ENCODE measurements around the gene ACTR3C.

The ACTR3C gene

DNA sequence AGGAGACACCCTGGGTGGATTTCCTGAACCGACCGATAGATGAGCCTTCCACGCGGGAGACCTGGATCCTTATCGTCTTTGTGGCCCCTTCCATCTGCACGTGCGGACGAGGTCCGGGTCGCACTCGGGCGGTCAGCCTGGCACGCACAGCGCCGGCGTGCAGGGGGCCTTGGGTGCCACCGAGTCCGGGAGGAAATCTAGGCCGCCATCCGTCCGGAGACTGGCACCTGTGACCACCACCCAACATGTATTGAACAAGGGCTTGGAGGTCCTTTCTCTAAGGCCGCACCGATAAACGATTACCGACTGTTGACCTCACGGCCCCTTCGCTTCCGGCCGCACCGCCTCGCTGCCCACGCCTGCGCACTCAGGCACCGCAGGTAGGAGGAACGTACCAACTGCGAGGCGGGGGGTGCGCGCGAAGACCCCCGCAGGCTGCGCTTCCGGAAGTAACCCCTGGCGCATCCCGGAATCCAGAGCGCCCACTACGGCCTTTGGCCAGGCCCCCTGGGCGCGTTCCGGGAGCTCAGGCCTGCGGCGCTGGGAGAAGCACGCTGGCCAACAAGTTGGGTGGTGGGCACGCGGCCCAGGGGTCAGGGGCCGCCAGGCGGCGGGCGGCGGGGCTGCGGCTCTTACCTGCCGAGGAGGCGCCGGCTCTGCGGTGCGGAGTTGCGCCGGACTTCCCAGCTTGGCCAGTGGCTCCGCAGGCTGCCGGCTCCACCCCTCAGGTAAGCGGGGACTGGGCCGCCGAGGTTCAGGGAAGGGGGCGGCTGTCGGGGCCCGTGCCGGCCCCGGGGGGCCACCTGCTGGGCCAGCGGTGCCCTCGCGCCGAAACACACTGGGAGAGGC lies at the start of gene ACTR3C, which contains the start of gene LRRC61:
ACTR3C (minus strand) TSS at position 713 of the 849 bp plus-strand sequence. CDS start 28,249 bp downstream, outside the sequence.
LRRC61 (plus strand) TSS at position 523 of the 849 bp plus-strand sequence. CDS start 13,507 bp downstream, outside the sequence.
- peak; percentile 83 for DNase-seq

DNA sequence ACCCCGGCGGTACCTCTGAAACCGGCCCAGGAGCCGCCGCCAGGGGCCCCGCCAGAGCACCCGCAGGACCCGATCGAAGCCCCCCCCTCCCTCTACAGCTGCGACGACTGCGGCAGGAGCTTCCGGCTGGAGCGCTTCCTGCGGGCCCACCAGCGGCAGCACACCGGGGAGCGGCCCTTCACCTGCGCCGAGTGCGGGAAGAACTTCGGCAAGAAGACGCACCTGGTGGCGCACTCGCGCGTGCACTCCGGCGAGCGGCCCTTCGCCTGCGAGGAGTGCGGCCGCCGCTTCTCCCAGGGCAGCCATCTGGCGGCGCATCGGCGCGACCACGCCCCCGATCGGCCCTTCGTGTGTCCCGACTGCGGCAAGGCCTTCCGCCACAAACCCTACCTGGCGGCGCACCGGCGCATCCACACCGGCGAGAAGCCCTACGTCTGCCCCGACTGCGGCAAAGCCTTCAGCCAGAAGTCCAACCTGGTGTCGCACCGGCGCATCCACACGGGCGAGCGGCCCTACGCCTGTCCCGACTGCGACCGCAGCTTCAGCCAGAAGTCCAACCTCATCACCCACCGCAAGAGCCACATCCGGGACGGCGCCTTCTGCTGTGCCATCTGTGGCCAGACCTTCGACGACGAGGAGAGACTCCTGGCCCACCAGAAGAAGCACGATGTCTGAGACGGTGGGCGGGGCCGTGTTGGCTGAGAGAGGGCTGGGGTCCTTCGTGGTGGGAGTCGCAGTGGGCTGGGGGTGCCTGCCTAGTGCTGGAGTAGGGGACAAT lies 49.1 kb upstream of the ACTR3C start:
- DNase-seq = no peak

DNA sequence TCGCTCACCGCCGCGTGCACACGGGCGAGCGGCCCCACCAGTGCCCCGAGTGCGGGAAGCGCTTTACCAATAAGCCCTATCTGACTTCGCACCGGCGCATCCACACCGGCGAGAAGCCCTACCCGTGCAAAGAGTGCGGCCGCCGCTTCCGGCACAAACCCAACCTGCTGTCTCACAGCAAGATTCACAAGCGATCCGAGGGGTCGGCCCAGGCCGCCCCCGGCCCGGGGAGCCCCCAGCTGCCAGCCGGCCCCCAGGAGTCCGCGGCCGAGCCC lies 48.6 kb upstream of the ACTR3C start:
- DNase-seq = no peak

DNA sequence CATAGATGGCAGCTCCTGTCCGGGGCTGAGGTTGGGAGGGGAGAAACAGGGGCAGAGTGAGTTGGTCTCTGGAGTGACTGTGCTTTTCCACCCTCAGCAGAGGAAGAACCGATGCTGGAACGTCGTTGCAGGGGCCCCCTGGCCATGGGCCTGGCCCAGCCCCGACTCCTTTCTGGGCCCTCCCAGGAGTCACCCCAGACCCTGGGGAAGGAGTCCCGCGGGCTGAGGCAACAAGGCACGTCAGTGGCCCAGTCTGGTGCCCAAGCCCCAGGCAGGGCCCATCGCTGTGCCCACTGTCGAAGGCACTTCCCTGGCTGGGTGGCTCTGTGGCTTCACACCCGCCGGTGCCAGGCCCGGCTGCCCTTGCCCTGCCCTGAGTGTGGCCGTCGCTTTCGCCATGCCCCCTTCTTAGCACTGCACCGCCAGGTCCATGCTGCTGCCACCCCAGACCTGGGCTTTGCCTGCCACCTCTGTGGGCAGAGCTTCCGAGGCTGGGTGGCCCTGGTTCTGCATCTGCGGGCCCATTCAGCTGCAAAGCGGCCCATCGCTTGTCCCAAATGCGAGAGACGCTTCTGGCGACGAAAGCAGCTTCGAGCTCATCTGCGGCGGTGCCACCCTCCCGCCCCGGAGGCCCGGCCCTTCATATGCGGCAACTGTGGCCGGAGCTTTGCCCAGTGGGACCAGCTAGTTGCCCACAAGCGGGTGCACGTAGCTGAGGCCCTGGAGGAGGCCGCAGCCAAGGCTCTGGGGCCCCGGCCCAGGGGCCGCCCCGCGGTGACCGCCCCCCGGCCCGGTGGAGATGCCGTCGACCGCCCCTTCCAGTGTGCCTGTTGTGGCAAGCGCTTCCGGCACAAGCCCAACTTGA lies 48.0 kb upstream of the ACTR3C start:
- no peak for DNase-seq

DNA sequence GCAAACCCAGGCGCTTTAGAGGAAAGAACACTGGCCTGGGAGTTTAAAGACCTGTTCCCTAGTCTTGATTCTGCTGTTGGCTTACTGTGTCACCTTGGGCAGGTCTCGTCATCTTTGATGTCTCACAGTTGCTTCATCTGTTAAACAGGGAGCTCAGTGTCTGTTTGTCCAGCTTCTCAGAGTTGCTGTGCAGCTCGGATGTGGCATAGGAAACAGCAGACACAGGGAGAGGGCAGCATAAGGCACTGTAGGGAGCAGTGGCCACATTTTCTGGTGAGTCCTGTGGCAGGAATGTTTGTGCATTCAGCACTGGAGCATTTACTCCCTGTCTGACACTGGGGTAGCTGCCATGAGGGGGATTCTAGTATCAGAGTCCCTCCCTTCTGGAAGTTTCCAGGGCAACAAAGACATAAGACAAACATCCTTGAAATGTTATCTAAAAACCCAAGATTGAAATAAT lies 47.3 kb upstream of the ACTR3C start:
- DNase-seq = no peak

DNA sequence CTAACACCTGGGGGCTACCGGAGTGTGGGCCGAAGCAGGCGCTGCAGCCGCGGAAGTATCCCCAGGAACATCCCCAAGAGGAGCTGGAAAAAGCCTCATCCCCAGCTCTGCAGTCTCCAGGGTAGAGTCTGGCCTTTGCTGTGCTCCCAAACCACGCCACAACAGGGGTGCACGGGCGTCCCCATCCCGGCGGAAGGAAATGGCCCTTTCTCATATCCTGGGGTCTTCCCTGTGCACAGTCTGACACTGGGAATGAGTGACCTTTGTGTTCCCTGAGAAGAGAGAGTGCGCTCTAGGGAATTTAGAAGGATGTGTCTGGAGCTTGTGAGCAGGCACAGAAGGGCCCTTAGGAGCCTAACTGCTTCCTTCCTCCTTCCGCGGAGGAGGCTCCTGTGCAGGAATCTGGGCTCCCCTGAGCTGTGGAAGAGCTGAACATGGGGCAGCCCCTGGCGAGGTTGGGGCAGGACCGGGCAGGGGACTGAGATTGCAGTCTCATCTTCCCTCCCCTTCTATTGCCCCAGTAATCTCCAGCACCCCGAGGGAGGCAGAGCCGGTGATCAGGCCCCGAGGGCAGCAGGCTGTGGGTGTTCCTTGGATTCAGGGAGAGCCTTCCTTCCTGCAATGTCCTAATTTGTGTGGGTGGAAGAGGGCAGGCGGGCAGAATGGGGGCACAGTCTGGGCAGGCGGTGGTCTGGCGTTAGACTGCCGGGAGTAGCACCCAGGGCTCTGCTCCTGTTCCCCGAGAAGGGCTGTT lies 46.6 kb upstream of the ACTR3C start:
- DNase-seq = no peak

DNA sequence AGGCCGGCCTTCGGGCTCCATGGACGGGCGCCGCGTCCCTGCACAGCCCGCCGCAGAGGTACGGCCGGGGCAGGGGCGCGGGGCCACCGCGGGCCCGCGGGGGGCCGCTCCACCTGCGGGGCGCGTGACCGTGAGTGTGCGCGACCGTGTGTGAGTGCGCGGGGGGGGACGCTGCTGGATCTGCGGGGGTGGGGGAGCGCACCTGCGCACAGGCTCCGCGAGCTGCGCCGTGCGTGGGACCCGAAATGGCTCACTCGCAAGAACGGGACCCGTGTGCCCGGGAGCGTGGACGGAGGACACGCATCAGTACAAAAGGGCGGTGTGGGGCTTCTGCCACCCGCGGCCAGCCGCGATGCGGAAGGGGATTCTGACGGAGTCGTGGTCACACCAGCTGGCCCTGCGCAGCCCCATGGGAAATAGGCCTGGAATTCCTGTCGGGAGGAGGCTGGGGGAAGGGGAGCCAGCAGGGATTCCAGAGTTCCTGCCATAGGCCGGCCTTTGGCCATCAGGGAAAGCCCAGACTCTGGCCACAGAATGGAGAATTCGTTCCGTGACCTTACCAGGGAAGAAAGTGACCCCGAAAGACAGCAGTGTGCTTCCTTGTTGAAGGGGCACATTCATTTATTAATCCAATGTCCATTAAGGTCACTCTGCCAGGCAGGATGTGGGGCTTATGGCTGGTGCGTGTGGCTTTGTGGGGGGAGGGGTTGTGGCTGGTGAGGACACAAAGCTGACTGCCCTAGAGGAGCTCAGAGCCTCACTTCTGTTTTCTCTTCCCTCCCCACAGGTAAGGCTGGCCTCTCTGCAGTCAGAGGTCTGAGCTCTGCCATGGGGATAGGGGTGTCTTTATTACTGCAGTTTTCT lies 45.8 kb upstream of the ACTR3C start:
- DNase-seq = peak; percentile 50

DNA sequence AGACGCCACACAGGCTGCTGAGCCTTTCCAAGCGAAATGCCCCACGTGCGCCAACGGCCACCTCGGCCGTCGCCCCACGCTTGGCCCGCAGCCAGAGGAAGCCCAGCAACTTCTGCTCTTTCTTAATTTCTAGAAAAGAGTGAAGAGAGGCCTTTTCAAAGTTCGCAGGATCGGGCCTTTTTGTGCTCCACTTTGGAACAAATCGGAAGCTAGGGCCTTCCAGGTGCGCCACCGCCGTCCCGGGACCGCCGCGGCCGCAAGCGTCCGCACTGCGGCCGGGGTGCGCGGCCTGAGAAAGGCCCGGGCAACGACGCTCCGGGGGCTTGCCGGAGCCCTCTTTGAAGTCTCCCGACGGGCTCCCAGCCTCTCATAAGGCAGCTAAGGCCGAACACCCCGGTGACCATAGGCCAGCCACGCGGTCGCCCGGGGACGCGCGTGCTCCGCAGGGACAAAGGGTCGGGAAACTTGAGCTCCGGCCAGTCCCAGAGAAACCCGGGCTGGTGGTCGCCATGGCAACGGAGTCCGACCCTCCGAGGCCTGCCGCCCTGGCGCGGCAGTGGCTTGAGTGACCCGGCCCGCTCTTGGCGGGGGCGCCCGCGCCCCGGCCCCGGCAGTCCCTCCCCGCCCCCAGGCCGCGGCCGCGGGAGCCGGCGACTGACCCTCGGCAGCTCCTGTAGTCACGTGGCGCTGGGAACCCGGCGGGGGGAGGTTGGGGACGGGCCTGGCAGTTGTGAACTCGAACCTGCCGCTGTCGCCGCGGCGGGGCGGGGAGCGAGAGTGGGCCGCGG lies 44.9 kb upstream of the ACTR3C start, which contains the start of gene REPIN1:
REPIN1 (plus strand) TSS at position 727 of the 788 bp plus-strand sequence. CDS start 890 bp downstream, outside the sequence.
- DNase-seq = peak; percentile 89

DNA sequence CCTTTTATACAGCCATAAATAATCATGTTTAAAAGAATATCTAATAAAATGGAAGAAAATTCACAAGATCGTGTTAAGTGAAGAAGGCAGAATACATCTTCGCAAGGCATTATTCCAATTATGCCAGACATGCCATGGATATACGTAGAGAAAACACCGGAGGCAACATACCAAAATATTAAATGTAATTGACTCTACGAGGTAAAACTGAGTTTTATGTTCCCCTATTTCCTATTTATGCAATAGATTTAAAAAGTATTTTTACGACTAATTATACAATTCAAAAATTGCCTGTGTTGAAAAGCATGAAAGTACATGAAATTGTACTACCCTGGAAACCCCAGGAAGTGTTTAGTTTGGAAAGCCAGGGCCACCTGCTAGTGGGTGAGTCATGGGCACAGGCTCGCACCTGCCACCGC lies 44.3 kb upstream of the ACTR3C start:
- DNase-seq = no peak

DNA sequence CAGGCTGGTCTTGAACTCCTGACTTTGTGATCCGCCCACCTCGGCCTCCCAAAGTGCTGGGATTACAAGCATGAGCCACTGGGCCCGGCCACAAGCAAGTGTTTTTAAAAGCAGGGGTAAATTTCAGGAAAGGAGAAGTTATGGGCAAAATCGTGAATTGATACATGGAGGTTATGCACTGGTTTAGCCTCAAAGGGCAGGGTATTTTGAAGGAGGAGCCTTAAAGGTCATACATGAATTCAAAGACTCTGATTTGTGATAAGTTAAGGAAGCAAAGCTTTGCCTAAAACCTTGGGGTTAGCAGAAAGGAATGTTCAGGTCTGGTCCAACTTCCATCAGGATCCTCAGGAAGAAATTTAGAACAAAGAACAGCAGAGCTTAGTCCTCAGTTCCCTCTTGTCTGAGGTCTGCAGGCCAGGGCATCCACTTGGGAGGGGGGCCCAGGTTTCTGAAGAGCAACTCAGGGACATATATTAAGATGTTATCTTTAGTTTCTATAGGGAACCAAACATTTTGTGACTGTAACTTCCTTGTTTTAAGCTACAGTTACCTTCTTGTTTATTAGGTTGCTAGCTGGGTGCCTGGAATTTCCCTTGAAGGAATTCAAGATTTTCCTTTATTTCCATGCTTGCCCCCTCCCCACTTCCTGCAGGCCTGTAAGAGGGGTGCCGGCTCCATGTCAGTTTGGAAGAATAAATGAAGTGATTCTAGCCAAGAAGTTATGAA lies 42.5 kb upstream of the ACTR3C start:
- no peak for DNase-seq

DNA sequence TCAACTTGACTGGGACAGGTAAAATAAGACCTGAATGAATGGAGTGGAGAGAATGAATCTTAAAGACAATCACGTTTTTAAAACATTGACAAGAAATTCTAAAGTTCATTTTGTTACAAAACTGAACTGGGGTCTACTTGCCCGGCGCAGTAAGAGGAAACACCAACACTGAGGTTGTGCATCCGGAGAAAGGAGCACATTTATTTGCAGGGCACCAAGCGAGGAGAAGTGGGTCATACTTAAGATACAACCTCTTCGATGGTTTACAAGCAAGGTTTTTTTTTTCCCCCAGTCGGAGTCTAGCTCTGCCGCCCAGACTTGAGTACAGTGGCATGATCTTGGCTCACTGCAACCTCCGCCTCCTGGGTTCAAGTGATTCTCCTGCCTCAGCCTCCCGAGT lies 41.8 kb upstream of the ACTR3C start:
- DNase-seq = no peak

DNA sequence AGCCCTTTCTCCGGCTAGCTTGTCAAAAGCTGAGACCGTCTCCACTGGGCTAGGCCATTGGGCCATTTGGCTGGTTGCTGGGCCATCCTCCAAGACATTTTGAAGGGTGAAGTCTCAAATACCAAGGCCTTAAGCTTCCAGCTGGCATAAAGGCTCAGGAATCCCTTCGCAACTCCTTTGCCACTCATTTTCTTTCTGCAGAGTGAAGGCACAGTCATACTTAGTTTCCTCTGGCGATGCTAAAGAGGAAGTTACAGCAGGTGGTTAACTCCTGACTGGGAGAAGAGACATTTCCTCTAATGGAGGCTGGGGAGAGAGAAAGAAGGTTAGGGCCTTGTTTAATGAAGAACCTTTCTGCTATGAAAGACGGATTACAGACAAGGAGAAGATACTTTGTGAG lies 40.5 kb upstream of the ACTR3C start:
- DNase-seq = no peak

DNA sequence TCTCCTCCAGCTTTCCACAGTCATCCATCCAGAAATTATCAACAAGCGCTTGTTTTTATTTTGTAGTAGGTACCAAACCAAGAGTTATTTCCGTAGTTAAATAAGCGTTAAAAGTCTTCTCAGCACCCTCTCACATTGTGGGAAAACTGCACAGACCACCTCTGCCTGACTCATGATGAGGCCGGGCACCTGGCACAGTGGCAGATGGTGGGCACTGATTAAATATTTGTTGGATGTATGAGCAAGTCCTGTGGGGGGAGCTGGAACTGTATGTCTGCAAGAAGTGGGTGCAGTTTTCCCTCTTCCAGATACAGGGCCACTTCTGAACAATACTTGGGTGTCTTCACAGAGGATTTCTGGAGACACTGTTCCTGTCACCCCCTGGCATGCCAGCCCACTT lies 40.0 kb upstream of the ACTR3C start:
- no peak for DNase-seq

DNA sequence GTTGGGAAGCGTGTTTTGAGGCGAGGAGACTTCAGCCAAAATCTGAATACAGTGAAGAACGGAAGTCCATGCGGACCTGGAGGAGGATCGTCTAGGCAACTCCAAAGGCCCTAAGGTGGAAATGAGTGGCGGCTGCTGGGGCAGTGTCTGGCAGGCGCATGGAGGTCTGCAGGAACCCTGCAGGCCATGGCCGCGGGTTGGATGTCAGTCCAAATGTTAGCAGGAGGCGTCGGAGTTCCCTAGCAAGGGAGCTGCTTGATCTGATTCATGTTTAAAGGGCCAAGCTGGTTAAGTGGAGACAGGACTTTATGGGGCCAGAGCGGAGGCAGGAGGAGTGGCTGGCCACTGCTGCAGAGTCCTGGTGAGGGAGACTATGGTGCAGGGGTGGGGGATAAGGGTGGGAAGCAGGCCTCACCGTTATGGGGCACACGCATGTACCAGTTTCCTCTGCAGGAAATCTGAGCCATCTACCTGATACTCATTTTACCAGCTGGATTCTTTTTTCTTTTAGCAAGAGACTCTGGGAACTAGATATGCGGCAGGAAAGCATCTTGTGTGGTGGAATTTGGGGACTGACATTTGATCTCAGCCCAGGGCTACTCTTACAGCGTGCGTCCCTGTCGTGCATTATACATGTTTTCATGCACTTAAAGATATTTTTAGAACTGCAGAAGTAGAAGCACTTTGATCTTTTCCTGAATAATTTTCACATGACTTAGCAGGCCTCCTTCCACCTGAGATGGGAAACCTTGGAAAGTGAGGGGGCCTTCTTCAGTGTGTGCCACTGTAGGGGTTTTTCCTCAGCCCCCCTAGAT lies 38.7 kb upstream of the ACTR3C start:
- no peak for DNase-seq

DNA sequence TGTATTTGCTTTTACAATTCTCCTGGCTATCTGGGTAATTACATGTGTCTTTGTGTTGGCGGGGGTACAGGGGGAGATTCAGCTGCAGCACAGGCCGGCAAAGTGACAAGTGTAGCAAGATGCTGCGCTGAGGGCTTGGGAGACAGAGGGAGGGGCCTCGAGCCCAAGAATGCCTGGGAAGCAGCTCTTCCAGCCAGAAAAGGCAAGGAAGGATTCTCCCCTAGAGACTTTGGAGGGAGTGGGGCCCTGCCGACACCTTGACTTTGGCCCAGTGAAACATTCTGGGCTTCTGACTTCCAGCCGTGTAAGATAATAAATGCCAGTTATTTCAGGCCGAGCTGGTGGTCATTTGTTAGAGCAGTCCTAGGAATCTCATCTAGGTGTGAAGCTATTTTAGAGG lies 38.1 kb upstream of the ACTR3C start:
- no peak for DNase-seq

DNA sequence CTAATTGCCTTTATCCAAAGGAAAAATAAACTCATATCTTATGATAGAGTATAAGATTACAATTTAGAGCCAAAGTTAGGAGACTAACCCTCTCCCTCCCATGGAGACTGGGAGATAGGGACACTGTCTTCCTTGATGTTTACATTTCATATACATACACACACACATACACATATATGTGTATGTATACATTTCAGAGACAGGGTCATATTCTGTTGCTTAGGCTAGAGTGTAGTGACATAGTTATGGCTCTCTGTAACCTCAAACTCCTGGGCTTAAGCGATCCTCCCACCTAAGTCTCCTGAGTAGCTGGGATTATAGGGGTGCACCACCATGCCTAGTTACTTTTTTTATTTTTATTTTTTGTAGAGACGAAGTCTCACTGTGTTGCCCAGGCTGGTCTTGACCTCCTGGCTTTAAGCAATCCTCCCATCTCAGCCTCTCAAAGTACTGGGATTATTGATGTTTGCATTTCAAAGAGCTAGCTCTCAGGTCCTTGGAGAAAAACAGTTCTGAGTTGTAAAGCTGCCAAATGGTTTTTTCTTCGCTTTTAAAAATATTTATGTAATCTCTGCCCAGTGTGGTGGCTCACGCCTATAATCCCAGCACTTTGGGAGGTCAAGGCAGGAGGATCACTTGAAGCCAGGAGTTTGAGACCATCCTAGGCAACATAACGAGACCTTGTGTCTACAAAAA lies 37.2 kb upstream of the ACTR3C start:
- no peak for DNase-seq

DNA sequence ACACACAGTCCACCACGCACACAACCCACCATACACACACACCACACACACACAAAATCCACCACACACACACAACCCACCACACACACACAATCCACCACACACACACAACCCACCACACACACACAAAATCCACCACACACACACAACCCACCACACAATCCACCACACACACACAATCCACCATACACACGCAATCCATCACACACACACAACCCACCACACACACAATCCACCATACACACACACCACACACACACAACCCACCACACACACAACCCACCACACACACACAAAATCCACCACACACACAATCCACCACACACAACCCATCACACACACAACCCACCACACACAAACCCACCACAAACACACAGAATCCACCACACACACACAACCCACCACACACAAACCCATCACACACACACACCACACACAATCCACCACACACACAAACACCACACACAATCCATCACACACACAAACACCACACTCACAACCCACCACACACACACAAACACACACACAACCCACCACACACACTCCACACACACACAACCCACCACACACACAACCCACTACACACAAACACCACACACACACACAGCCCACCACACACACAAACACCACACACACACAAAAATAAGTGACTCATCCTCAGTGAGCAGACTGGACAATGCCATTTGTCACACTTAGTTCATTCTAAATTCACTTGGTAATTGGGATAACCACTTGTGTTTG lies 36.4 kb upstream of the ACTR3C start:
- no peak for DNase-seq
